Thyroid gland (tissue), 4 donors: Measurements from ENCODE around the gene SOX4.

Experiments
- CTCF ChIP-seq, 6 experiments: fragments of 200-600 bp in 3 of 6; fragments of 450-650 bp in 3 of 6; sonication (generic) in 3 of 6; IDR thresholded peaks; one replicate each; pipeline ENCODE4 v1.5.1; 2016 to 2019; ENCODE audit warnings: antibody characterized with exemption in 6 of 6, mild to moderate bottlenecking in 2 of 6, inconsistent platforms in 1 of 6, moderate library complexity in 1 of 6
- POLR2A ChIP-seq, 2 donors: fragments of 450-650 bp; IDR thresholded peaks; one replicate each; pipeline ENCODE4 v1.6.1; 2017; ENCODE audit warnings: antibody characterized with exemption in 2 of 2, mild to moderate bottlenecking in 2 of 2, moderate library complexity in 1 of 2

- TF ChIP-seq POLR2A (IDR thresholded peaks at IDR 0.05): no peak
- peak; percentile 44 to 91 (median 87) for TF ChIP-seq CTCF (IDR thresholded peaks at IDR 0.05)
These were observed 3.9 kb upstream of the SOX4 start for GRCh38 chr6:21589352-21590345.
